ENCODE results near the gene SLC51B.
"Not testable (repeated sequence)": the region's sequence is repeated elsewhere in the genome, so short reads cannot be mapped to it uniquely, and the experiment has no call there.

GRCh38 chr15:65099801-65100200 lies 54.6 kb downstream of the SLC51B start:
- not testable (repeated sequence) for TF ChIP-seq POLR2A (IDR thresholded peaks at IDR 0.05; ENCODE audit: low read depth, low read length); CTCF (conservative IDR thresholded peaks at IDR 0.05; ENCODE audit: low read depth, low read length); CEBPB (IDR thresholded peaks at IDR 0.05; ENCODE audit: low read depth, low read length); RCOR1 (IDR thresholded peaks at IDR 0.05; ENCODE audit: insufficient replicate concordance, low read length); FOS (IDR thresholded peaks at IDR 0.05; ENCODE audit: low read depth, low read length); MAZ (IDR thresholded peaks at IDR 0.05; ENCODE audit: borderline replicate concordance, low read depth, low read length); RFX5 (IDR thresholded peaks at IDR 0.05; ENCODE audit: low read depth, low read length); ELK1 (IDR thresholded peaks at IDR 0.05; ENCODE audit: borderline replicate concordance, low read depth, low read length); RAD21 (IDR thresholded peaks at IDR 0.05; ENCODE audit: low read length); USF2 (IDR thresholded peaks at IDR 0.05; ENCODE audit: low read depth, low read length)

All from IMR-90 (cell line).